HG03575 (cell line): ENCODE data around the gene KCNIP4.

Experiments used
- ATAC-seq: cut with Tn5 transposase; IDR thresholded peaks from one replicate; pipeline ENCODE4 v1.9.1; 2021; ENCODE audit not compliant: unreplicated experiment, insufficient number of reproducible peaks, low FRiP score; ENCODE audit errors: extremely low read depth

Gene KCNIP4

GRCh38 chr4:21655031-21655430, 293.5 kb downstream of the KCNIP4 start:
- no peak for ATAC-seq

GRCh38 chr4:21652508-21653231, 295.9 kb downstream of the KCNIP4 start:
- no peak for ATAC-seq

DNA sequence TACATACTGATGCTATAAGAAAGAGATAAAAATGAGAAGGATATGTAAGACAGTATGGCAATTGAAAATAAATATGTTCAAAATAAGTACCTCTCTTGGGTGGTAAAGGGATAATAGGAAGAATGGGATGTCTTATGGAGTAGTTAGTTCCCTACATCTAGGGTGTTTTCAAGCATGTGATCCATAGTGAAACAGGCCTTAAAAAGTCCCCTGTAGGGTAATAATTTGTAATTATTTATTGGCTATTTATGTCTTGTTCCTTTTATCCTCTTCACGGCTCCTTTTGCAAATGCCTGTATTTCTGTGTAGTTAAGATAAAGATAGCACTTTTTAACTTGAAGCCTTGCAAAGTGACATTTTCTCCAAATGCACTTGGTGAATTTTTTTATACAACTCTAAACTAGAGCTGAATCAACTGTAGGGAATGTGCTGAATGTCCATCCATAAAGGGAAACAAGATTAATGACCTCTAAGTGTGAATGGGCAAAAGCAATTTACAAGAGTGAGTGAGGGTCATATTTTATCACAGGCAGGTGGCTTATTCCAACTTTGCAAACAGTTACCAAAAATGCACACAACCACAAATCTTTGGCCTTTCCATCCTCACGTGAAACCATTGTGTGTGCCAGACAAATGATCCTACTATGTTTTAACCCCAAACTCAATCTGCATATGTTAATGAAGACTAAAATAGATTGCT, 299.0 kb downstream of the KCNIP4 start:
- no peak for ATAC-seq

DNA sequence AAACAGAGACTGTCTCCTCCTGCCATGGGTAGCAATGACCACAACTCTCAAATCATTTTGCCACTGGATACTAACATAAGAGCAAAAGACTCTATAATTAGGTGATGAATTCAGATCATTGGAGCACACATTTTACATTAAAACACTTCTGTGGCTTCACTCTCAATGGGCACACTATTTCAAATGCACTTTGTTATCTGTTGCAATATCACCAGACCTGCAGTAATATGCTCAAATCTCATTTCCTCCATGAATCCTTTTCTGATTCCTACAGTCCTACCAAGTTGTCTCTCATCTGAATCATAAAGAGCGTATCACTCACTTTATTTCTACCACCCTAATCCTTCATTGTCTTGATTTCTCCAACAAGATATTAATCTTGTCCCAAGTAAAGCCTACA, 302.8 kb downstream of the KCNIP4 start:
- no peak for ATAC-seq

GRCh38 chr4:21641696-21642095, 306.9 kb downstream of the KCNIP4 start:
- no peak for ATAC-seq

DNA sequence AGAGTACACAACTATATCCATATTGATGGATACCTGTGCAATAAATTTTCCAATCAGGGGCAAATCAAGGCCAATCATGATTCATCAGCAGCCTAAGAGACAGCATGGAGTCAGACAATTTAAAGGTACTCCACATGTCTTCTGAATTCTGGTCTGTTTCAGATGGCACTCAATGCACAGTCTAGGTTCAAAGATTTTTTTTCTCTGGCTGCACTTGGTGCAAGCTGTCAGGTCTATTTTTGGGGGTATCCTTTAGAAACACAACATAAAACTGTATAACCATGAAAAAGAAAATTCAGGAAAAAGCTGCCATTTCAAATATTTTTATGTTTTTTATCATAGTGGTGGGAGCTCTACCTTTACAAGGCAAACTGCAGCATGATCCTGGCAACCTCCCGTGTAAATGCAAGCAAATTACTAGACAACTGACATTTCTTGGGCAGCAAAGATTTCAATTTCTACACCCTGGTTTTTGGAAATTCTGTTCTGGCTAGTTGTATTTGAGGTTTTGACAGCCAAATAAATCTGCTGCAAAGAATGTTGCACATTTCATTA, 310.3 kb downstream of the KCNIP4 start:
- ATAC-seq = no peak

- no peak for ATAC-seq
Observed at GRCh38 chr4:21628916-21629610, 319.5 kb downstream of the KCNIP4 start.

DNA sequence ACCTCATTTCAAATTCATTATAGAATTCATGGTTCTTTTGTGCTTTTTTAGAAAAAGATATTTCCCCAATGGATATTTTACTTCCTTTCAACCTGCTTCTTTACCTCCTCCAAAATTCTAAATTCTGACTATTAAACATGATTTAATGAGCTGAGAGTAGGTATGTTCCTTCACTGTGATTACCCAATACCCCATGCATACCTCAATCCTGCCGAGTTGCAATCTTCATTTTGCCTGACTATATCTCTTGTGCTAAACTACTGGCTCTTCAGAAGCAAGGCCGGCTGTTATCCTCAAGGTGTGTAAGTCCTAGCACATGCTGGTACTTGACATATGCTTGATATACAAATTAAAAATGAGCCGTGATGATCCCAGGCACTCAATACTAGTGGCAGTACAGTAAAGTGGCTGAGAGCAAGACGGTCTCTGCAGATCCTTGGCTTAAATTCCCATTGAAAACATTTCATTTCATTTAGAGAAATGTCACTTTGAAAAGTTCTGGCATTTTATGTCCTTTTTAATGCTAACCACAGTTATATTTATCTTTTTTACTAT, 320.4 kb downstream of the KCNIP4 start:
- no peak for ATAC-seq

DNA sequence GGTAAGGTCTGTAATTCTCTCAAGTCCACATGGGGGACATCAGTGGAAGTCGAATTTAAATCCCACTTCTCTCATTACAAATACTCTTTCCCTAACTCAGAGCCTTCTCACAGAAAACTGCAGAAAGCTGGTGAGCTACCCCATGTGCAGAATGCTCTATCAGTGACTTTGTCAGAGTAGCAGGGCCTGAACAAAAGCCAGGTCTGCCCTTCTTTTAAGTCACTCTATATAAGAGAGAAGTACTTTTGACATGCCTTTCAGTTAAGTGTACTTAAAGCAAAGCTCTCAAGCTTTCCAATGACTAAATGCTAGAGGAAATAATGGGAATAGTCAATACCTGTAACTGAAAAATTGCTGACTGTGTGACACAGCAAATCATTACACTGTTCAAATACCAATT, 323.1 kb downstream of the KCNIP4 start:
- no peak for ATAC-seq

DNA sequence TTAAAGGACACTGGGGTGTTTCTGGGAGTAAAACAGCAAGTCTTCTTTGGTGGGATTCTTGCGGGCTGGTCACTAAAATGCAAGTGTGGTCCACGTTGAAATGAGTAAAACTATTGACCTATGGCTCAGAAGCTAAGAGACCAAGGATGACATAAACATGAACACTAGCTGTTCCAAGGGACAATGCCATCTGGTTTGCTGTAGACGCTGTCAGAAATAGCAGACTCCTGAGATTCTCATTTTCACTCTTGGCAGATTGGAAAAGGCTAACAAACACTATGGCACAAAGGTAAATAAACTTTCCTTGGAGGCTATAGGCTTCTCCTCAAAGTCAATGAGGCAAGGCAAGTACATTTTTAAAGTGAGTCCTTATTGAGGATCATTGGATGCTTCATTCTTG, 343.6 kb downstream of the KCNIP4 start:
- ATAC-seq = no peak

- ATAC-seq = no peak
Observed at GRCh38 chr4:21596521-21596920, 352.1 kb downstream of the KCNIP4 start.

GRCh38 chr4:21593671-21594001, 354.9 kb downstream of the KCNIP4 start:
- no peak for ATAC-seq

DNA sequence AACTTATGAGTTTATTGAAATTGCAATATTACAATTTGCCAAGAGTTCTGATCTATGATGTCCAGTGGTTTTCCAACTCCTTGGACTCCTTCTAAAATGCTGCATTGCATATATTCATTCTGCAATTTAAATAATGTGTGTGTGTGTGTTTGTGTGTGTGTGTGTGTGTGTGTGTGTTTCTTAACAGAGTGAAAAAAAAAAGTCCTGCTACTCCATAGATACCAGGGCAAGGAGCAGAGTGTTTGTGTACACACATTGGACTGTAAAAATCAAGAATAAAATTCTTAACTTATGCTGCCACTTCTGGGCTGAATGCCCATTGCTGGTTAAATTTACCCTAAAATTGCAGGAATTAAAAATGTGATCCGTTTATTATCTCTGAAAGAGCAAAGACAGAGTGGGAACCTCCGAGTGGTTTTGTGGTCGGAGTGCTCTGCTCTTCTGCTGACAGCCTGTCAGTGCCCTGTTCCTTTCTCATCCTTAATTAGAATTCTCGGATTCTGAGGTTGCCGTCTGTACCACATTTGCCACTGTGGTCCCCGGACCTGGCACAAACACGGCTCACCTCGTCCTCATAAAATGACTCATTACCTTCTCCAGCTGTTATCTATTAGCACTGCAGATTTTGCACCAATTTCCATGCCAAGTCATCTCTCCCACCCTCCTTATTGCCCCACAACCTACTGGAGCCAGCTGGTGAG, 355.5 kb downstream of the KCNIP4 start:
- no peak for ATAC-seq

DNA sequence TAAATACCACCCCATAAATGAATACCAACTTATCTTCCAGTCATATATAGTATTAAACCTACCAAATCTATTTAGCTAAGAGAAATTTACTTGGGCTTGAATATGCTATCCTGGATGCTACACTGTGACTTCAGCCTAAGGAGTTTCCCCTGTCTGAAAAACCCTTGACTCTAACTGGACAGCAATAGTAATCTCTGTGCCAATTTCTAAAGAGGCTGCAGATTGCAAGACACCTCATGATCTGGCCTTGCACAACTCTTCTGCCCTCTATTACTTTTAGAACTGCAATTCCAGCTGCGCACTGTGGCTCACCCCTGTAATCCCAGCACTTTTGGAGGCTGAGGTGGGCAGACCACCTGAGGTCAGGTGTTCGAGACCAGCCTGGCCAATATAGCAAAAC, 371.5 kb downstream of the KCNIP4 start:
- no peak for ATAC-seq

DNA sequence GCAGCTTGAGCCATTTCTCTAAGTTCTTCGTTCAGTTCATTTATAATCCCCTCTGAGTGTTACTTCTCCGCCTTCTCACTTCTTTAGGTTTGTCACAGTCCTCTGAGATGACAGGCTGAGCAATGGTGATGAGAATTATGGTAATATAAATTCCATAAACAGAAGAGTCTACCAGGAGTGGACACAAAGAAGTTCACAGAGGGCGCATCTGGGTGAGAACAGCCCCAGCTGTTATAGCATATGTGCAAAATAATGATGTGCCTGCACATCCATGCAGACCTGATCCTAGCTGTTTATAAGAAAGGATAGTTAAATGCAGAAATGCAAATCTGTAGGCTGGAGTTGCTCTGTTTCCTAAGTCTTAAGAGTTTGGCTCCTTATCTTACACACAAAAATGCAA, 377.5 kb downstream of the KCNIP4 start:
- ATAC-seq = no peak

DNA sequence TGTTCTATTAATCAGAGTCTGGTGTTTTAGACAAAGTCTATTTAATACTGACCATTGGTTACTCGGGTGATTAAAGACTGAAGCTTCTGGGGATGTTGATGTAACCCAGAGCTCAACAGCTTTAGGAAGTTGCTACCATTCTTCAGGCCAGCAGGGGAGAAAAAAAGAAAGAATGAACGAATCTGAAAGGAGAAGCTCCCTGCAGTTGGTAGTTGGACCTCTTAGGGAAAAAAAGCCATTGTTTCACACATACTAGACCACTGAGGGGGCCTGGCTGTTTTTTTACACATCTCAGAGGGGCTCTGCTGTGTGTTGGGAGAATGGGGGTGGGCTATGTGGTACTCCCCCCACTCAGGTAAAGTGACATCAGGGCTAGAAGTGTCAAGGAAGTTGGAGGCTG, 378.9 kb downstream of the KCNIP4 start:
- no peak for ATAC-seq

- ATAC-seq = no peak
Observed at GRCh38 chr4:21555083-21555482, 393.5 kb downstream of the KCNIP4 start.

- ATAC-seq = no peak
Observed at GRCh38 chr4:21554500-21554899, 394.1 kb downstream of the KCNIP4 start.

GRCh38 chr4:21554066-21554465, 394.5 kb downstream of the KCNIP4 start:
- no peak for ATAC-seq
